SU-DHL-6 (cell line): ENCODE measurements around the gene NPSR1.

Source experiments
- EZH2phosphoT487 ChIP-seq: fragments of 200-600 bp; sonication (generic), shearing (Covaris generic); conservative IDR thresholded peaks from 2 replicates; pipeline ENCODE4 v1.6.1; 2018; ENCODE audit warnings: mild to moderate bottlenecking, antibody characterized with exemption, low read length, moderate library complexity, mixed read lengths
- TF ChIP-seq, protein P1 (sequence below): fragments of 200-600 bp; sonication (generic); IDR thresholded peaks from one replicate; pipeline ENCODE4 v1.5.1; 2017; ENCODE audit warnings: antibody characterized with exemption, mild to moderate bottlenecking, low read length, moderate library complexity; ENCODE audit not compliant: insufficient read depth, poor library complexity, severe bottlenecking

DNA sequence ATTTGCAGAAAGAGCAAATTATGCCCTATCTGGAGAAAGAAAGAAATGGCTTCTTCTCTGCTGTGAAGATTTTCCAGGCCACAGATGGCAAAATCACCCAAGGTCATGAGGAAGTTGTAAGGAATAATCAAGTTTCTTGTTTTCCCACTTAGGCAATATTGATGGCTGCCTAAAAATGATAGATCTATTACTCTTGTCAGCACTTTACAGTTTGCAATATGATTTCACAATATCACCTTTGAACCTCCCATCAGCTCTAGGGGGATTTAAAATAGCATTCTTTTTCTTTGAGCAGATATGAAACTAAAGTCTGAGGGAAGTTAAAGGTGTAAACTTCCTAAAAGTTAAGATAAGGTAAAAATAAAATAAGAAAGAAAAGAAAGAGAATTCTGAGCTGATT is 6.7 kb downstream of the NPSR1 start:
- TF ChIP-seq, protein P1, sequence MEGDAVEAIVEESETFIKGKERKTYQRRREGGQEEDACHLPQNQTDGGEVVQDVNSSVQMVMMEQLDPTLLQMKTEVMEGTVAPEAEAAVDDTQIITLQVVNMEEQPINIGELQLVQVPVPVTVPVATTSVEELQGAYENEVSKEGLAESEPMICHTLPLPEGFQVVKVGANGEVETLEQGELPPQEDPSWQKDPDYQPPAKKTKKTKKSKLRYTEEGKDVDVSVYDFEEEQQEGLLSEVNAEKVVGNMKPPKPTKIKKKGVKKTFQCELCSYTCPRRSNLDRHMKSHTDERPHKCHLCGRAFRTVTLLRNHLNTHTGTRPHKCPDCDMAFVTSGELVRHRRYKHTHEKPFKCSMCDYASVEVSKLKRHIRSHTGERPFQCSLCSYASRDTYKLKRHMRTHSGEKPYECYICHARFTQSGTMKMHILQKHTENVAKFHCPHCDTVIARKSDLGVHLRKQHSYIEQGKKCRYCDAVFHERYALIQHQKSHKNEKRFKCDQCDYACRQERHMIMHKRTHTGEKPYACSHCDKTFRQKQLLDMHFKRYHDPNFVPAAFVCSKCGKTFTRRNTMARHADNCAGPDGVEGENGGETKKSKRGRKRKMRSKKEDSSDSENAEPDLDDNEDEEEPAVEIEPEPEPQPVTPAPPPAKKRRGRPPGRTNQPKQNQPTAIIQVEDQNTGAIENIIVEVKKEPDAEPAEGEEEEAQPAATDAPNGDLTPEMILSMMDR = no peak
- TF ChIP-seq EZH2phosphoT487 = no peak
